ENCODE results near the gene TPBGL.

Gene TPBGL

GRCh38 chr11:75240311-75241035 lies at the start of gene TPBGL:
Gene TPBGL, plus strand, starts transcription at chr11:75240774. Its CDS starts 276 bp downstream, at chr11:75241050.
- no peak for DNase-seq (ENCODE audit: low read depth)
- no peak within 1 kb of the TSS; the same call in 1 of the 2 replicates for H3K4me3 ChIP-seq (ENCODE audit: low read depth, low read length)
- no peak for TF ChIP-seq CTCF (IDR thresholded peaks at IDR 0.05; ENCODE audit: low read depth, low read length, missing control alignments)

GRCh38 chr11:75191330-75191717 lies 49.2 kb upstream of the TPBGL start:
- DNase-seq (ENCODE audit: low read depth) = no peak
- H3K4me3 ChIP-seq (ENCODE audit: low read depth, low read length) = no peak overlapping the region
- TF ChIP-seq CTCF (IDR thresholded peaks at IDR 0.05; ENCODE audit: low read depth, low read length, missing control alignments) = no peak

DNA sequence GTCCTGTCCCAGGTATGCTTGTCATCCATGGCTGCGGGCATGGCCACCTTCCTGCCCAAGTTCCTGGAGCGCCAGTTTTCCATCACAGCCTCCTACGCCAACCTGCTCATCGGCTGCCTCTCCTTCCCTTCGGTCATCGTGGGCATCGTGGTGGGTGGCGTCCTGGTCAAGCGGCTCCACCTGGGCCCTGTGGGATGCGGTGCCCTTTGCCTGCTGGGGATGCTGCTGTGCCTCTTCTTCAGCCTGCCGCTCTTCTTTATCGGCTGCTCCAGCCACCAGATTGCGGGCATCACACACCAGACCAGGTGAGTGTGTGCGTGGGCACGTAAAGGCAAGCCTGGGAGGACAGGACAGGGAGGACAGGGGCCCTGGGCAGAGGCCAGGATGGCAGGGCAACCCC lies 47.3 kb upstream of the TPBGL start:
- DNase-seq (ENCODE audit: low read depth) = no peak
- no peak for TF ChIP-seq CTCF (IDR thresholded peaks at IDR 0.05; ENCODE audit: low read depth, low read length, missing control alignments)
- H3K4me3 ChIP-seq (ENCODE audit: low read depth, low read length) = no peak overlapping the region

DNA sequence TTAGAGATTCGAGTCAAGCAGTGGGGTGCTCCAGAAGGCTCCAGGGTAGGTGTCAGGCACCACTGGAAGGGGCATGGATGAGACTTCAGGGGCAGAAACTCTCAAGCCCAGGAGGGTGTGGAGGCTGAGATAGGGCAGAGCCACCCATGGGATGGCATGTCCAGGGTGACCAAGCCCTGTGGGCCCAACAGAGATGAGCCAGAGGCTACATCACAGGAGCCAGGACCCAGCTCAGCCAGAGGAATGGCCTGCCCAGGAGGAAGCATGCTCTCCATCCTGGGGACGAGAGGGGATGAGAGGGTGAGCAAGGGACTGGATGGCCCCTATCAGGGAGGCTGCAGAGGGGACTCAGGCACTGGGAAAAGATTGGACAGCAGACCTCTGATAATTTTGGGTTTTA lies 46.9 kb upstream of the TPBGL start:
- DNase-seq (ENCODE audit: low read depth) = no peak
- TF ChIP-seq CTCF (IDR thresholded peaks at IDR 0.05; ENCODE audit: low read depth, low read length, missing control alignments) = no peak

DNA sequence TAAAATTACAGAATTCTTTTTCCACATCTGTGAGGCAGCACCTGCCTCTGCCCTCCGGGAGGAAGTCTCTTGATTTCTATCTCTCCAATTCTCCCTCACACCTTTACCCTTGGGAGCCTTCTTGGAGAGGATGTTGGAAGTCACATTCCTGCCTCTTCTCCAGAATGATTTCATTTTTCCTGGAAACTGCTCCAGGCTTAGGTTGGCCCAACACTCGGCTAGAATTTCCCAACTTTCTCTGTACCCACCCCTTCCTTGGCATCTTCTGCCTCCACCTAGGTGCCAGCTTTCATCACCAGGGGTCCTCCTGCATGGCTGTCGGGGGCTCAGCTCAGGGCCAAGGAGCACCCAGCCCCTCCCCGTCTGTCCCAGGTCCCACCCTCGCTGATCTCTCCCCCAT lies 46.4 kb upstream of the TPBGL start:
- DNase-seq (ENCODE audit: low read depth) = no peak
- H3K4me3 ChIP-seq (ENCODE audit: low read depth, low read length) = no peak overlapping the region
- no peak for TF ChIP-seq CTCF (IDR thresholded peaks at IDR 0.05; ENCODE audit: low read depth, low read length, missing control alignments)

More for the DNA sequence above, 46.9 kb upstream of the TPBGL start:
- H3K4me3 ChIP-seq (ENCODE audit: low read depth, low read length) = no peak overlapping the region

DNA sequence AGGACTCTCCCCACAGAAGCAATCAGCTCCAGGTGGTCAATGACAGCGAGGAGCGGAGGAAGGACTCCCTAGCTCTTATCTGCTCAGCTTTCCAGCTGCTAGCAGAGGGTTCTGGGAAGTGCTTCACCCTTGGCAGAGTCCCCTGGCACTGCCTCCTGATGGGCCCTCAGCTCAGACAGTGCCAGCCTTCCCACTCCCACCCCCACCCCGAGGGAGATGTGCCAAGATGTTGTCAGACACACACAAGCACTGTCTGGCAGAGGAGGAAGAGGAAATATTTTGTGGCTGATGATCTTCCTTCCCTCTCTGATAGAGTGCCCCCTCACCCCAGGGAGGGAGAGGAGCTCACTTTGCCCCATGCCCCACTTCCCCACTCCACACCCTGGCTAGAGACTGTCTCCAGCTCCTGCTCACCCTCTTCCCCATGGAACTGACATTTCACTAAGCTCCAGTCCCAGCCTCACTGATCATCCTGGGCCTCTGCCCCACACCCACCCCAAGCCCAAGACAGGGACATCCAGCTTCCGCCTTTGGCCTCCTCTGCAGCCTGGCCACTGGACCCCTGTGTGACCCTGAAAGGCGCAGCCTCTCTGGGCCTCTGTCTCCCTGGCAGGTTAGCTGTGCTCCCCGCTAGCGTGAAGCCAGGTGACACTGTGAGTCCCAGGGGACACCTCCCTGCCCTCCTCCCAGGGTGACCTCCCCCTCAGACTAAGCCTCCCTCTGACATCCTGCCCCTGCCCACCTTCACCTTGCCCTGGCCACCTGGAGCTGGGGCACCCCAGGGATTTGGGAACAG lies 45.2 kb upstream of the TPBGL start:
- TF ChIP-seq CTCF (IDR thresholded peaks at IDR 0.05; ENCODE audit: low read depth, low read length, missing control alignments) = no peak
- no peak for DNase-seq (ENCODE audit: low read depth)
- H3K4me3 ChIP-seq (ENCODE audit: low read depth, low read length) = no peak overlapping the region

All from GM12864 (cell line).